ENCODE data around the gene RIPOR3. TPM values are rescaled to one million over a fixed set of nuclear protein-coding genes. Genes with fewer than 3 reads are reported as not detected.

Gene RIPOR3
- polyA plus RNA-seq, 1 donor from 2014 or later = not detected

DNA sequence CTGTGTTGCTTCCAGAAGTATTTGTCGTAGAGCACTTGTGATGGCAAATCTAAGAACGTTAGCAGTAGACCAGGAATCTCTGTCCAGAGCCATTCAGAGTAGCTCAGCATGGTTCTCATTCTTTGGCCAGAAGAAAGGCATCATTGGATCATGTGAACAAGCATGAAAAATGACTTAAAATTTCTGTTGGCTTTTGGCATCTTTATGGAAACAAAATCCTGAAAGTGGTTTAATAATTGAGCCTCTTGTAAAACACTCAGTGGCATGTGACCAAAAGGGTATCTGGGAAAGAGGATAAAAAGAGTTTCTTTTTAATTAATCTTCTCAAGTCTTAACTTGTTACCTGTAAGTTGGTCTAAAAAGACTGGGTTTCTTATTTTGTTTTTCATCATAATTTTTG is 126.0 kb downstream of the RIPOR3 start:
- H3K4me2 ChIP-seq (ENCODE audit: low read length) = no peak overlapping the region
- no peak overlapping the region for H2AFZ ChIP-seq (ENCODE audit: low read depth, low read length)
- no peak overlapping the region for H3K4me3 ChIP-seq (ENCODE audit: low read length)
- no peak overlapping the region for H3K9ac ChIP-seq (ENCODE audit: low read length)
- H3F3A ChIP-seq (ENCODE audit: insufficient read depth, low read length, poor library complexity, severe bottlenecking) = peaks cover 5% of the 10 kb centered on the region
- H3K9me2 ChIP-seq (ENCODE audit: insufficient read depth, low read length) = no peaks in the 10 kb centered on the region
- H4K20me1 ChIP-seq (ENCODE audit: insufficient read depth) = no peaks in the 10 kb centered on the region
- no peaks in the 10 kb centered on the region for H3K27me3 ChIP-seq (ENCODE audit: insufficient read depth, low read depth, low read length)
- H3K9me3 ChIP-seq (ENCODE audit: low read length) = no peaks in the 10 kb centered on the region
- H3K27ac ChIP-seq (ENCODE audit: low read length) = no peak overlapping the region
- TF ChIP-seq POLR2AphosphoS5 (IDR thresholded peaks at IDR 0.05) (no peak), MXI1 (conservative IDR thresholded peaks at IDR 0.05; ENCODE audit: poor library complexity, severe bottlenecking) (no peak), SMC3 (conservative IDR thresholded peaks at IDR 0.05; ENCODE audit: poor library complexity) (no peak), EZH2 (IDR thresholded peaks at IDR 0.05; ENCODE audit: borderline replicate concordance, insufficient read depth, low read length, poor library complexity, severe bottlenecking) (no peak)
- TF ChIP-seq, protein P1, sequence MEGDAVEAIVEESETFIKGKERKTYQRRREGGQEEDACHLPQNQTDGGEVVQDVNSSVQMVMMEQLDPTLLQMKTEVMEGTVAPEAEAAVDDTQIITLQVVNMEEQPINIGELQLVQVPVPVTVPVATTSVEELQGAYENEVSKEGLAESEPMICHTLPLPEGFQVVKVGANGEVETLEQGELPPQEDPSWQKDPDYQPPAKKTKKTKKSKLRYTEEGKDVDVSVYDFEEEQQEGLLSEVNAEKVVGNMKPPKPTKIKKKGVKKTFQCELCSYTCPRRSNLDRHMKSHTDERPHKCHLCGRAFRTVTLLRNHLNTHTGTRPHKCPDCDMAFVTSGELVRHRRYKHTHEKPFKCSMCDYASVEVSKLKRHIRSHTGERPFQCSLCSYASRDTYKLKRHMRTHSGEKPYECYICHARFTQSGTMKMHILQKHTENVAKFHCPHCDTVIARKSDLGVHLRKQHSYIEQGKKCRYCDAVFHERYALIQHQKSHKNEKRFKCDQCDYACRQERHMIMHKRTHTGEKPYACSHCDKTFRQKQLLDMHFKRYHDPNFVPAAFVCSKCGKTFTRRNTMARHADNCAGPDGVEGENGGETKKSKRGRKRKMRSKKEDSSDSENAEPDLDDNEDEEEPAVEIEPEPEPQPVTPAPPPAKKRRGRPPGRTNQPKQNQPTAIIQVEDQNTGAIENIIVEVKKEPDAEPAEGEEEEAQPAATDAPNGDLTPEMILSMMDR (IDR thresholded peaks at IDR 0.05; ENCODE audit: poor library complexity, severe bottlenecking) = no peak
- peaks cover 11% of the 10 kb centered on the region for H3K36me3 ChIP-seq (ENCODE audit: insufficient read depth, low read length)
- no peaks in the 10 kb centered on the region for H3K79me2 ChIP-seq (replicated peaks; ENCODE audit: insufficient read depth, low read length)

DNA sequence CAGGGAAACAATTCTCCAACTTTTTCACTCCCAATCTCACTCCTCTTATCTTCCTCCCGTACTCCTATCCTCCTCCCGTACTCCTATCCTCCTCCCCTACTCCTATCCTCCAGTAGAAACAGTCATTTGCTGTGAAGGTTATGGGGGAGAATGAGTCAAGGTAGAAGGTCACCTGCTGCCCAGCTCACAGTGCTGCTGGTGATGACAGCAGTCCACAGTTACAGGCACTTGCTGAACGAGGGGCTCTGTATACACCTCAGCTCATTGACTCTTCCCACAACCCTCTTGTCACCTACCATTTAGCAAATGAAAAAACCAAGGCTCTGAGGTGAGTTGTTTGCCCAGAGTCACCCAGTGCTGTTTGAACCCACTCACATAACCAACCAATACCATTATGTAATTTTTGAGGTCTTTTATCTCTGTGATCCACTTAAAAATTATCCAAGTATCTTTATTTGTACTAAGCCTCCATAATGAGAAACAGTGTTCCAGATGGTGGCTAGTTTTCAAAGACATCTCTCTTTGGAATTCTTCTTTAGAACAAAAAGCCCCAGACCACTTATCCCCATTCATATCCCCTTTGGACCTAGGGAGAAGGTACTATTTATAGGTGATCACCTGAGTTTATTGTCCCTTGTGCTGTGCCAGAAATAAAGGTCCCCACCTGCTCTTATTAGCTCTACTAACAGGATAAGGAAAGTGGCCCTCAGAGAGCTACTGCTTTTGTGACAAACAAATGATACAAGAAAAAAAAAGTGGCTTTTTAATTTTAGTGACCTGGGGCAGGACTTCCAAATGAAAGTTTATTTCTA is 128.0 kb downstream of the RIPOR3 start:
- Histone ChIP-seq H3K4me2 (ENCODE audit: low read length) (no peak overlapping the region), H3K36me3 (ENCODE audit: insufficient read depth, low read length) (peaks cover 11% of the 10 kb centered on the region), H3F3A (ENCODE audit: insufficient read depth, low read length, poor library complexity, severe bottlenecking) (peaks cover 5% of the 10 kb centered on the region), H2AFZ (ENCODE audit: low read depth, low read length) (no peak overlapping the region), H3K9ac (ENCODE audit: low read length) (no peak overlapping the region), H3K9me2 (ENCODE audit: insufficient read depth, low read length) (no peaks in the 10 kb centered on the region), H3K9me3 (ENCODE audit: low read length) (no peaks in the 10 kb centered on the region), H3K4me3 (ENCODE audit: low read length) (no peak overlapping the region), H3K27ac (ENCODE audit: low read length) (no peak overlapping the region), H3K27me3 (ENCODE audit: insufficient read depth, low read depth, low read length) (no peaks in the 10 kb centered on the region), H3K79me2 (replicated peaks; ENCODE audit: insufficient read depth, low read length) (peaks cover 9% of the 10 kb centered on the region), H4K20me1 (ENCODE audit: insufficient read depth) (no peaks in the 10 kb centered on the region)
- no peak for TF ChIP-seq EP300 (conservative IDR thresholded peaks at IDR 0.05; ENCODE audit: poor library complexity, severe bottlenecking)
- no peak for TF ChIP-seq POLR2AphosphoS5 (IDR thresholded peaks at IDR 0.05)
- TF ChIP-seq EZH2 (IDR thresholded peaks at IDR 0.05; ENCODE audit: borderline replicate concordance, insufficient read depth, low read length, poor library complexity, severe bottlenecking) = no peak
- no peak for TF ChIP-seq MXI1 (conservative IDR thresholded peaks at IDR 0.05; ENCODE audit: poor library complexity, severe bottlenecking)
- TF ChIP-seq TAF1 (IDR thresholded peaks at IDR 0.05; ENCODE audit: low read depth) = no peak
- TF ChIP-seq, protein P1 (IDR thresholded peaks at IDR 0.05; ENCODE audit: poor library complexity, severe bottlenecking) = no peak
- no peak for TF ChIP-seq SMC3 (conservative IDR thresholded peaks at IDR 0.05; ENCODE audit: poor library complexity)
- no peak for TF ChIP-seq RAD21 (conservative IDR thresholded peaks at IDR 0.05)
- TF ChIP-seq, protein P2, sequence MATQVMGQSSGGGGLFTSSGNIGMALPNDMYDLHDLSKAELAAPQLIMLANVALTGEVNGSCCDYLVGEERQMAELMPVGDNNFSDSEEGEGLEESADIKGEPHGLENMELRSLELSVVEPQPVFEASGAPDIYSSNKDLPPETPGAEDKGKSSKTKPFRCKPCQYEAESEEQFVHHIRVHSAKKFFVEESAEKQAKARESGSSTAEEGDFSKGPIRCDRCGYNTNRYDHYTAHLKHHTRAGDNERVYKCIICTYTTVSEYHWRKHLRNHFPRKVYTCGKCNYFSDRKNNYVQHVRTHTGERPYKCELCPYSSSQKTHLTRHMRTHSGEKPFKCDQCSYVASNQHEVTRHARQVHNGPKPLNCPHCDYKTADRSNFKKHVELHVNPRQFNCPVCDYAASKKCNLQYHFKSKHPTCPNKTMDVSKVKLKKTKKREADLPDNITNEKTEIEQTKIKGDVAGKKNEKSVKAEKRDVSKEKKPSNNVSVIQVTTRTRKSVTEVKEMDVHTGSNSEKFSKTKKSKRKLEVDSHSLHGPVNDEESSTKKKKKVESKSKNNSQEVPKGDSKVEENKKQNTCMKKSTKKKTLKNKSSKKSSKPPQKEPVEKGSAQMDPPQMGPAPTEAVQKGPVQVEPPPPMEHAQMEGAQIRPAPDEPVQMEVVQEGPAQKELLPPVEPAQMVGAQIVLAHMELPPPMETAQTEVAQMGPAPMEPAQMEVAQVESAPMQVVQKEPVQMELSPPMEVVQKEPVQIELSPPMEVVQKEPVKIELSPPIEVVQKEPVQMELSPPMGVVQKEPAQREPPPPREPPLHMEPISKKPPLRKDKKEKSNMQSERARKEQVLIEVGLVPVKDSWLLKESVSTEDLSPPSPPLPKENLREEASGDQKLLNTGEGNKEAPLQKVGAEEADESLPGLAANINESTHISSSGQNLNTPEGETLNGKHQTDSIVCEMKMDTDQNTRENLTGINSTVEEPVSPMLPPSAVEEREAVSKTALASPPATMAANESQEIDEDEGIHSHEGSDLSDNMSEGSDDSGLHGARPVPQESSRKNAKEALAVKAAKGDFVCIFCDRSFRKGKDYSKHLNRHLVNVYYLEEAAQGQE (IDR thresholded peaks at IDR 0.05; ENCODE audit: borderline replicate concordance) = no peak
